Central memory CD8-positive, alpha-beta T cell (primary cell): ENCODE data around the gene TOM1.
"Not testable (repeated sequence)": the region's sequence is repeated elsewhere in the genome, so short reads cannot be mapped to it uniquely, and the experiment has no call there.

Source experiments
- ATAC-seq: fragments of 150-1000 bp; cut with Tn5 transposase; replicated peaks from 2 replicates; pipeline ENCODE4 v1.10.0; 2022; ENCODE audit warnings: mild to moderate bottlenecking, moderate FRiP score, moderate number of reproducible peaks; ENCODE audit not compliant: poor library complexity, severe bottlenecking; ENCODE audit errors: extremely low read depth
- DNase-seq, 2 donors: peaks; one replicate each; pipeline ENCODE4 v3.0.0; 2021; ENCODE audit warnings: low spot score in 2 of 2
- H3K27ac Mint-ChIP-seq: one replicate; pipeline ENCODE4 v1.8.0; 2022; ENCODE audit warnings: low read depth, mild to moderate bottlenecking, moderate library complexity, mixed read lengths
- H3K27me3 Mint-ChIP-seq: one replicate; pipeline ENCODE4 v1.8.0; 2022; ENCODE audit warnings: mixed read lengths
- H3K36me3 Mint-ChIP-seq: one replicate; pipeline ENCODE4 v1.8.0; 2022; ENCODE audit warnings: mild to moderate bottlenecking, moderate library complexity, mixed read lengths; ENCODE audit not compliant: insufficient read depth
- H3K4me1 Mint-ChIP-seq: one replicate; pipeline ENCODE4 v1.8.0; 2022; ENCODE audit warnings: mixed read lengths
- H3K4me3 Mint-ChIP-seq: one replicate; pipeline ENCODE4 v1.8.0; 2022; ENCODE audit warnings: mild to moderate bottlenecking, moderate library complexity, mixed read lengths
- H3K9me3 Mint-ChIP-seq: one replicate; pipeline ENCODE4 v1.8.0; 2022; ENCODE audit warnings: mixed read lengths

The TOM1 gene

GRCh38 chr22:35361001-35361558 is 61.4 kb downstream of the TOM1 start:
- Mint-ChIP-seq H3K27me3 (peaks cover 16% of the 10 kb centered on the region), H3K27ac (no peak overlapping the region), H3K4me3 (no peak overlapping the region), H3K4me1 (no peaks in the 10 kb centered on the region), H3K36me3 (no peaks in the 10 kb centered on the region), H3K9me3 (no peaks in the 10 kb centered on the region)
- no peak for ATAC-seq
- DNase-seq = no peak

DNA sequence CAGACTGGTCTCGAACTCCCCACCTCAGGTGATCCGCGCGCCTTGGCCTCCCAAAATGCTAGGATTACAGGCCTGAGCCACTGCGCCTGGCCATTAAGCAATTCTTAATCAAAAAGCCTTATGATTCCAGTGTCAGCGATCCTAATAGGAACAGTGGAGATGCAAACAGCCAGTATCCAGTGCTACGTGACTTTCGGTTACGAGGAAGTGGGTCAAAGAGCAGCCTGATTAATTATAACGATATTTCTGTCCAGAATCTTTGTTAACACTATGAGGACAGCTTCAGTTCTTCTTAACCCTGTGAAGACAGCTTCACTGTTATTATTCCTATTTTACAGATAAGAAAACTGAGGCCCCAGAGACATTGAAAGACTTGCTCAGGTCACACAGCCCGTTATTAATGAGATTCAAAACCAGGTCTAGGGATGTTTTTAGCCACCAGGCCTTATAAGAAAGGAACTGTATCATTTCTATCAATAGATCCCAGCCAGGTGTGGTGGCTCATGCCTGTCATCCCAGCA is 63.9 kb downstream of the TOM1 start:
- Mint-ChIP-seq H3K4me3 (no peak overlapping the region), H3K36me3 (no peaks in the 10 kb centered on the region), H3K4me1 (no peaks in the 10 kb centered on the region), H3K27me3 (peaks cover 21% of the 10 kb centered on the region), H3K9me3 (no peaks in the 10 kb centered on the region), H3K27ac (no peak overlapping the region)
- ATAC-seq = no peak
- no peak for DNase-seq

- H3K27me3 Mint-ChIP-seq = peaks cover 27% of the 10 kb centered on the region
- not testable (repeated sequence) for H3K36me3 Mint-ChIP-seq, H3K4me1 Mint-ChIP-seq, H3K4me3 Mint-ChIP-seq, H3K27ac Mint-ChIP-seq, ATAC-seq, DNase-seq, H3K9me3 Mint-ChIP-seq
Observed at GRCh38 chr22:35364230-35364629, 64.5 kb downstream of the TOM1 start.

- H3K36me3 Mint-ChIP-seq = peaks cover 13% of the 10 kb centered on the region
- ATAC-seq = no peak
Observed at GRCh38 chr22:35367331-35367886, 67.7 kb downstream of the TOM1 start.

GRCh38 chr22:35368386-35368785 is 68.7 kb downstream of the TOM1 start:
- no peak for DNase-seq
- Mint-ChIP-seq H3K27ac (no peak overlapping the region), H3K36me3 (peaks cover 15% of the 10 kb centered on the region), H3K4me3 (no peak overlapping the region), H3K27me3 (peaks cover 28% of the 10 kb centered on the region), H3K4me1 (peaks cover 7% of the 10 kb centered on the region), H3K9me3 (no peaks in the 10 kb centered on the region)
- ATAC-seq = no peak

More at GRCh38 chr22:35367331-35367886, 67.7 kb downstream of the TOM1 start:
- Mint-ChIP-seq H3K4me3 (no peak overlapping the region), H3K27me3 (peaks cover 28% of the 10 kb centered on the region), H3K27ac (no peak overlapping the region), H3K9me3 (no peaks in the 10 kb centered on the region), H3K4me1 (peaks cover 7% of the 10 kb centered on the region)
- no peak for DNase-seq

DNA sequence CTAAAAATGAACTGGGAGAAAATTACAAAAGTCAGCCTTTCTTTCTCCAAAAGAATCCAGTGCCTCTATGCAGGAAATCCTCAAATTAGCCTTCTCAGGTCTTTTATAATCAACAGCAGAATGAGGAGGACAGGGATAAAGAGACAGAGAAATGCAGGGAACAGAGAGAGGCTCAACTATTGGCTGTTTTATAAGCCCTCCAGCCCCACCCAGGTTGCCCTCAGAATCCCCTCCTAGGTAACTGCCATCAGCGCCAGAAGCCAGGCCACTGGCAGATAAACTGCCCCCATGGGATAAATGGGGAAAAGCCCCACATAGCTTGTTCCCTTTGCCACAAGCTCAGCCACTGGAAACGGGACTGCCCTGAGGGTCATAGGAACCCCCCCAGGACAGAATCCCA is 70.3 kb downstream of the TOM1 start:
- no peak for ATAC-seq
- peaks cover 15% of the 10 kb centered on the region for H3K36me3 Mint-ChIP-seq
- no peak for DNase-seq
- peaks cover 7% of the 10 kb centered on the region for H3K4me1 Mint-ChIP-seq
- H3K27me3 Mint-ChIP-seq = peaks cover 27% of the 10 kb centered on the region
- H3K4me3 Mint-ChIP-seq = no peak overlapping the region
- H3K27ac Mint-ChIP-seq = no peak overlapping the region
- no peaks in the 10 kb centered on the region for H3K9me3 Mint-ChIP-seq

GRCh38 chr22:35373781-35374180 is 74.1 kb downstream of the TOM1 start:
- Mint-ChIP-seq H3K9me3 (no peaks in the 10 kb centered on the region), H3K4me1 (peaks cover 7% of the 10 kb centered on the region), H3K4me3 (no peak overlapping the region), H3K27me3 (peaks cover 5% of the 10 kb centered on the region), H3K36me3 (peaks cover 15% of the 10 kb centered on the region), H3K27ac (no peak overlapping the region)
- no peak for DNase-seq
- ATAC-seq = no peak

GRCh38 chr22:35375031-35375430 is 75.3 kb downstream of the TOM1 start:
- peaks cover 7% of the 10 kb centered on the region for H3K4me1 Mint-ChIP-seq
- no peak overlapping the region for H3K27ac Mint-ChIP-seq
- H3K27me3 Mint-ChIP-seq = peaks cover under 1% of the 10 kb centered on the region
- peaks cover 15% of the 10 kb centered on the region for H3K36me3 Mint-ChIP-seq
- DNase-seq (no peak), ATAC-seq (no peak)
- no peak overlapping the region for H3K4me3 Mint-ChIP-seq
- H3K9me3 Mint-ChIP-seq = no peaks in the 10 kb centered on the region

GRCh38 chr22:35375526-35375925 is 75.8 kb downstream of the TOM1 start:
- H3K4me3 Mint-ChIP-seq = no peak overlapping the region
- H3K27me3 Mint-ChIP-seq = peaks cover 5% of the 10 kb centered on the region
- no peak for ATAC-seq
- peaks cover 14% of the 10 kb centered on the region for H3K36me3 Mint-ChIP-seq
- DNase-seq = no peak
- no peak overlapping the region for H3K27ac Mint-ChIP-seq
- H3K4me1 Mint-ChIP-seq = peaks cover 11% of the 10 kb centered on the region
- H3K9me3 Mint-ChIP-seq = no peaks in the 10 kb centered on the region

DNA sequence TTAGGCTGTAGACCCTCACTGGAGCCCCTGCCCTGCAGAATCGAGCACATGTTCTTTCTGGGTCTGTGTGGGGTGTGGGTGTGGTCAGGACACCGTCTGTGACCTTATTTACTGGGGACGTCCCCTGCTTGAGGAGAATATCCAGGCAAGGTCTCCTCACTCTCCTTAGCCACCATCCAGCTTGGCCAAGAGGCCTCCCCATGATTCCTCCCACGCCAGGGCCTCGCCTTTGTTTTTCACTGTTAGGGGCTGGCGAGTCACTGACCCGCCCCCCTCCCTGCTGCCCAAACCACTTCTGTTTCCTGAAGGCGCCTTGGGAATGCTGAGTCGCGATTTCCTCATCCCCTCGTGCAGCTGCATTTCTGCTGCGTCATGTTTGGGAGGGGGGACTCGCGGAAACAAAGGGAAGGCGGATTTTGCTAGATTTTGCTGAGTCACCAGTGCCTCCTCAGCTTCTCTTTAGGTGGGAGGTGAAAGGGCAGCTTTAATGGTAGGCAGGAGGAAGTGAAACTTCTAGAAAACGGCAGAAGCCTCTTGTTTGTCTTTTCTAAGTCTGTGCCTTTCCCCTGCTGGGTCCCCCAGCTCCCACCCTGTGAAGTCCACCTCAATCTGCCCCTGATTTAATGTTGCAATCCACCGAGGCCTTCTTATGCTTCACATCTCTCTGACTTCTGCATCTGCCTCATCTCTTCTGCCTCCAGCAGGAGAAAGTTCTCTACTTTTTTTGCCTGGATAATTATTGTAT is 77.2 kb downstream of the TOM1 start:
- Mint-ChIP-seq H3K4me3 (no peak overlapping the region), H3K27ac (no peak overlapping the region), H3K4me1 (peaks cover 13% of the 10 kb centered on the region), H3K36me3 (peaks cover 10% of the 10 kb centered on the region), H3K9me3 (no peaks in the 10 kb centered on the region), H3K27me3 (peaks cover 7% of the 10 kb centered on the region)
- DNase-seq (no peak), ATAC-seq (no peak)

GRCh38 chr22:35377735-35378134 is 78.0 kb downstream of the TOM1 start:
- H3K27ac Mint-ChIP-seq = no peak overlapping the region
- H3K9me3 Mint-ChIP-seq = no peaks in the 10 kb centered on the region
- no peak for ATAC-seq
- no peak overlapping the region for H3K4me3 Mint-ChIP-seq
- H3K4me1 Mint-ChIP-seq = peaks cover 12% of the 10 kb centered on the region
- peaks cover 7% of the 10 kb centered on the region for H3K27me3 Mint-ChIP-seq
- peaks cover 3% of the 10 kb centered on the region for H3K36me3 Mint-ChIP-seq
- DNase-seq = no peak

- ATAC-seq (no peak), DNase-seq (no peak)
- peaks cover 14% of the 10 kb centered on the region for H3K27me3 Mint-ChIP-seq
- peaks cover 3% of the 10 kb centered on the region for H3K36me3 Mint-ChIP-seq
- peaks cover 12% of the 10 kb centered on the region for H3K4me1 Mint-ChIP-seq
- H3K4me3 Mint-ChIP-seq = no peak overlapping the region
- H3K27ac Mint-ChIP-seq = no peak overlapping the region
- H3K9me3 Mint-ChIP-seq = no peaks in the 10 kb centered on the region
Observed at GRCh38 chr22:35378621-35379020, 78.9 kb downstream of the TOM1 start.
